Mesenchymal stem cell (in vitro differentiated cells and primary cell): ENCODE data around the gene GALNT2.

ENCODE experiments used
- DNase-seq: peaks from one replicate; pipeline ENCODE4 v3.0.0-alpha.2; 2013
- H2AFZ ChIP-seq: one replicate; pipeline ENCODE4 v1.6.1; 2013; ENCODE audit warnings: low read depth, mild to moderate bottlenecking, control low read depth, inconsistent platforms, low read length, moderate library complexity
- H2AK5ac ChIP-seq: 2 replicates; pipeline ENCODE4 v1.6.1; 2013; ENCODE audit warnings: low read length, moderate library complexity, mild to moderate bottlenecking, inconsistent platforms; ENCODE audit not compliant: severe bottlenecking
- H2BK120ac ChIP-seq: one replicate; pipeline ENCODE4 v1.6.1; 2013; ENCODE audit warnings: low read depth, mild to moderate bottlenecking, inconsistent platforms, low read length, moderate library complexity
- H2BK12ac ChIP-seq, 2 experiments: one replicate each; pipeline ENCODE4 v1.6.1; 2013; ENCODE audit warnings: inconsistent platforms in 2 of 2, low read length in 2 of 2, mild to moderate bottlenecking in 2 of 2, moderate library complexity in 2 of 2, control low read depth in 1 of 2
- H2BK15ac ChIP-seq: one replicate; pipeline ENCODE4 v1.6.1; 2013; ENCODE audit warnings: mild to moderate bottlenecking, low read depth, inconsistent platforms; ENCODE audit not compliant: poor library complexity, severe bottlenecking
- H2BK5ac ChIP-seq: 2 replicates; pipeline ENCODE4 v1.6.1; 2013; ENCODE audit warnings: low read depth, mild to moderate bottlenecking, low read length, control low read depth, inconsistent platforms; ENCODE audit not compliant: poor library complexity, severe bottlenecking
- H3K14ac ChIP-seq, 2 experiments: one replicate each; pipeline ENCODE4 v1.6.1; 2013; ENCODE audit warnings: inconsistent platforms in 2 of 2, low read length in 2 of 2, control low read depth in 1 of 2, mild to moderate bottlenecking in 1 of 2, moderate library complexity in 1 of 2
- H3K18ac ChIP-seq, 2 experiments: one replicate each; pipeline ENCODE4 v1.6.1; 2013; ENCODE audit warnings: inconsistent platforms in 2 of 2, low read length in 2 of 2, control low read depth in 1 of 2, low read depth in 1 of 2, mild to moderate bottlenecking in 1 of 2
- H3K23ac ChIP-seq, 2 experiments: one replicate each; pipeline ENCODE4 v1.6.1; 2013; ENCODE audit warnings: inconsistent platforms in 2 of 2, low read length in 2 of 2, mild to moderate bottlenecking in 2 of 2, moderate library complexity in 2 of 2, control low read depth in 1 of 2
- H3K27ac ChIP-seq: 2 replicates; pipeline ENCODE4 v1.5.1; 2013; ENCODE audit warnings: mild to moderate bottlenecking, moderate library complexity, low read length, control low read depth, inconsistent platforms; ENCODE audit not compliant: poor library complexity, severe bottlenecking
- H3K27me3 ChIP-seq, 2 experiments: 2 replicates each; pipeline versions ENCODE4 v1.6.1 to v1.7.0; 2013; ENCODE audit warnings: low read length in 2 of 2, mild to moderate bottlenecking in 2 of 2, moderate library complexity in 2 of 2, control low read depth in 1 of 2, inconsistent platforms in 1 of 2; ENCODE audit not compliant: control insufficient read depth in 1 of 2, insufficient read depth in 1 of 2
- H3K36me3 ChIP-seq, 2 experiments: 2 replicates each; pipeline versions ENCODE4 v1.6.1 to v1.7.0; 2013; ENCODE audit warnings: low read length in 2 of 2, control low read depth in 1 of 2, inconsistent platforms in 1 of 2, low read depth in 1 of 2, mild to moderate bottlenecking in 1 of 2; ENCODE audit not compliant: insufficient read depth in 2 of 2, control insufficient read depth in 1 of 2
- H3K4ac ChIP-seq, 2 experiments: one replicate each; pipeline ENCODE4 v1.6.1; 2013; ENCODE audit warnings: inconsistent platforms in 2 of 2, low read length in 2 of 2, mild to moderate bottlenecking in 2 of 2, moderate library complexity in 2 of 2, control low read depth in 1 of 2, low read depth in 1 of 2
- H3K4me1 ChIP-seq: 2 replicates; pipeline ENCODE4 v1.6.1; 2013; ENCODE audit warnings: low read depth, low read length, control low read depth; ENCODE audit not compliant: control insufficient read depth, insufficient read depth
- H3K4me2 ChIP-seq: 2 replicates; pipeline ENCODE4 v1.6.1; 2013; ENCODE audit warnings: low read length, mild to moderate bottlenecking, inconsistent platforms; ENCODE audit not compliant: poor library complexity, severe bottlenecking
- H3K4me3 ChIP-seq, 2 experiments: 2 replicates each; pipeline versions ENCODE4 v1.5.1 to v1.7.0; 2013; ENCODE audit warnings: low read length in 2 of 2, mild to moderate bottlenecking in 2 of 2, control low read depth in 1 of 2, low read depth in 1 of 2; ENCODE audit not compliant: insufficient read depth in 1 of 2
- H3K79me1 ChIP-seq: replicated peaks from 2 replicates; pipeline ENCODE4 v1.6.1; 2013; ENCODE audit warnings: mild to moderate bottlenecking, control low read depth, low read length, inconsistent platforms; ENCODE audit not compliant: poor library complexity, severe bottlenecking
- H3K9ac ChIP-seq: 2 replicates; pipeline ENCODE4 v1.7.0; 2013; ENCODE audit warnings: mild to moderate bottlenecking, low read length, moderate library complexity
- H3K9me3 ChIP-seq: 2 replicates; pipeline ENCODE4 v1.7.0; 2013; ENCODE audit warnings: mild to moderate bottlenecking, low read length; ENCODE audit not compliant: control insufficient read depth
- H4K8ac ChIP-seq: one replicate; pipeline ENCODE4 v1.6.1; 2013; ENCODE audit warnings: inconsistent platforms, mild to moderate bottlenecking, low read length, moderate library complexity
- H4K91ac ChIP-seq: one replicate; pipeline ENCODE4 v1.6.1; 2013; ENCODE audit warnings: mild to moderate bottlenecking, low read length, inconsistent platforms
- WGBS: methylation state at CpG from one replicate; pipeline ENCODE4 v1.1.7; 2013; ENCODE audit warnings: mixed read lengths; 5-methylcytosine and 5-hydroxymethylcytosine counted together

GALNT2 gene

GRCh38 chr1:230141021-230141648 is 74.1 kb downstream of the GALNT2 start:
- DNase-seq, result peak; percentile 69
- no peak overlapping the region for H4K8ac ChIP-seq
- H4K91ac ChIP-seq, result no peak overlapping the region
- no peak overlapping the region for H2BK15ac ChIP-seq
- peak overlapping the region; percentile 35 for H3K27ac ChIP-seq
- H3K4me3 ChIP-seq, result peak overlapping the region in 1 of 2 experiments; percentile 28
- 82% methylated on average over 8 of the region's 8 CpGs for WGBS
- peaks cover 0 to 7% of the 10 kb centered on the region in 2 experiments for H3K36me3 ChIP-seq
- no peak overlapping the region for H3K4me2 ChIP-seq
- no peak overlapping the region for H3K23ac ChIP-seq
- H3K4me1 ChIP-seq, result peaks cover 33% of the 10 kb centered on the region
- no peak overlapping the region for H2BK12ac ChIP-seq
- no peak overlapping the region for H3K14ac ChIP-seq
- no peak overlapping the region for H2BK5ac ChIP-seq
- H3K9ac ChIP-seq, result peak overlapping the region; percentile 19
- no peak overlapping the region for H3K18ac ChIP-seq
- H2AK5ac ChIP-seq, result no peak overlapping the region
- no peak overlapping the region for H2BK120ac ChIP-seq
- H3K79me1 ChIP-seq, result peaks cover 42% of the 10 kb centered on the region
- no peak overlapping the region for H2AFZ ChIP-seq
- no peaks in the 10 kb centered on the region for H3K9me3 ChIP-seq
- H3K27me3 ChIP-seq, result no peaks in the 10 kb centered on the region
- no peak overlapping the region for H3K4ac ChIP-seq

GRCh38 chr1:230141797-230142607 is 75.0 kb downstream of the GALNT2 start:
- Histone ChIP-seq H3K27ac (no peak overlapping the region), H3K9ac (no peak overlapping the region), H3K79me1 (peaks cover 41% of the 10 kb centered on the region), H3K36me3 (peaks cover 0 to 5% of the 10 kb centered on the region in 2 experiments), H4K8ac (peak overlapping the region; percentile 62), H3K4me2 (no peak overlapping the region), H3K23ac (no peak overlapping the region), H2AFZ (no peak overlapping the region), H2BK15ac (no peak overlapping the region), H3K14ac (peak overlapping the region in 1 of 2 experiments; percentile 86), H3K4me1 (peaks cover 34% of the 10 kb centered on the region), H3K4ac (no peak overlapping the region), H3K18ac (no peak overlapping the region), H3K27me3 (no peaks in the 10 kb centered on the region), H3K9me3 (no peaks in the 10 kb centered on the region), H3K4me3 (no peak overlapping the region), H2BK5ac (no peak overlapping the region), H4K91ac (peak overlapping the region; percentile 16), H2AK5ac (peak overlapping the region; percentile 60), H2BK12ac (peak overlapping the region in 1 of 2 experiments; percentile 21), H2BK120ac (no peak overlapping the region)
- WGBS, result 91% methylated on average over 15 of the region's 15 CpGs
- DNase-seq, result no peak

GRCh38 chr1:230142608-230143210 is 75.7 kb downstream of the GALNT2 start:
- Histone ChIP-seq H3K79me1 (peaks cover 41% of the 10 kb centered on the region), H3K23ac (no peak overlapping the region), H3K14ac (no peak overlapping the region), H3K36me3 (peaks cover 0 to 3% of the 10 kb centered on the region in 2 experiments), H2BK12ac (no peak overlapping the region), H2AFZ (no peak overlapping the region), H2AK5ac (no peak overlapping the region), H2BK5ac (no peak overlapping the region), H3K27me3 (no peaks in the 10 kb centered on the region), H3K18ac (no peak overlapping the region), H2BK120ac (no peak overlapping the region), H2BK15ac (no peak overlapping the region), H3K27ac (no peak overlapping the region), H4K8ac (no peak overlapping the region), H3K9ac (no peak overlapping the region), H3K4ac (no peak overlapping the region), H3K9me3 (no peaks in the 10 kb centered on the region), H3K4me1 (peaks cover 33% of the 10 kb centered on the region), H4K91ac (no peak overlapping the region), H3K4me2 (no peak overlapping the region), H3K4me3 (no peak overlapping the region)
- DNase-seq, result peak; percentile 41
- 69% methylated on average over 5 of the region's 5 CpGs for WGBS

- H2AK5ac ChIP-seq, result no peak overlapping the region
- H3K4ac ChIP-seq, result no peak overlapping the region
- H3K9me3 ChIP-seq, result no peaks in the 10 kb centered on the region
- no peak overlapping the region for H2BK12ac ChIP-seq
- no peak overlapping the region for H2BK5ac ChIP-seq
- no peak overlapping the region for H2BK15ac ChIP-seq
- H2AFZ ChIP-seq, result no peak overlapping the region
- WGBS, result 90% methylated on average over 7 of the region's 9 CpGs
- H3K4me2 ChIP-seq, result no peak overlapping the region
- no peak overlapping the region for H3K23ac ChIP-seq
- no peak overlapping the region for H4K91ac ChIP-seq
- H3K4me1 ChIP-seq, result peaks cover 33% of the 10 kb centered on the region
- H3K27me3 ChIP-seq, result no peaks in the 10 kb centered on the region
- no peak overlapping the region for H3K18ac ChIP-seq
- no peak overlapping the region for H3K9ac ChIP-seq
- peaks cover 0 to 3% of the 10 kb centered on the region in 2 experiments for H3K36me3 ChIP-seq
- H3K14ac ChIP-seq, result no peak overlapping the region
- no peak overlapping the region for H3K4me3 ChIP-seq
- H3K27ac ChIP-seq, result no peak overlapping the region
- H3K79me1 ChIP-seq, result peaks cover 46% of the 10 kb centered on the region
- no peak overlapping the region for H2BK120ac ChIP-seq
- no peak overlapping the region for H4K8ac ChIP-seq
- DNase-seq, result no peak
These were observed 76.5 kb downstream of the GALNT2 start for GRCh38 chr1:230143534-230143933.
